HepG2 (cell line): ENCODE data around the gene PADI2. TPM values are rescaled to one million over a fixed set of nuclear protein-coding genes. Genes with fewer than 3 reads are reported as not detected.
A peak's percentile ranks its signal among the peaks of the same experiment; 100 is the strongest.

Experiments
- ATAC-seq: fragments of 200-7000 bp; cut with Tn5 transposase; 3 replicates; pipeline ENCODE4 v1.9.1; 2020; ENCODE audit warnings: mild to moderate bottlenecking, moderate library complexity
- BruUV-seq: library from RNA; stranded (reverse); fragments of 400-500 nt; replicated peaks from 2 replicates; lab custom pipeline; 2021; lab: Mats Ljungman, UMichigan
- CTCF ChIA-PET: fragments of 300-600 bp; formaldehyde crosslinking; extraction: SDS; loops from one replicate; lab custom pipeline; 2021; ENCODE audit warnings: low total read pairs, inconsistent platforms, low intra/inter-chr PET ratio; lab: Yijun Ruan, JAX
- POLR2A ChIA-PET: fragments of 350-600 bp; sonication (Branson Sonifier 250); formaldehyde crosslinking; loops from one replicate; lab custom pipeline; 2020; ENCODE audit warnings: antibody characterized with exemption, inconsistent platforms; lab: Yijun Ruan, JAX
- DNase-seq: peaks from one replicate; pipeline ENCODE4 v3.0.0-alpha.2; 2015; ENCODE audit warnings: low spot score
- FAIRE-seq: peaks from 3 replicates; lab custom pipeline; 2011; peaks lifted over from hg19 to GRCh38; lab: Jason Lieb, UNC
- H2AFZ ChIP-seq: one replicate; pipeline ENCODE4 v1.6.1; 2011; ENCODE audit warnings: low read length, inconsistent platforms
- H3K27ac ChIP-seq: fragments of 300-600 bp; 3 replicates; pipeline ENCODE4 v1.8.0; 2011; ENCODE audit warnings: mixed run types, mild to moderate bottlenecking, mixed read lengths, low read length, inconsistent platforms; ENCODE audit not compliant: insufficient read depth; ENCODE audit errors: extremely low read length
- H3K27me3 ChIP-seq, 2 experiments: fragments of 200-600 bp in 1 of 2; 2 replicates in 1 of 2; 3 replicates in 1 of 2; pipeline versions ENCODE4 v1.6.0 to v1.8.0; 2011; ENCODE audit warnings: low read length in 2 of 2, mild to moderate bottlenecking in 2 of 2, moderate library complexity in 2 of 2, inconsistent platforms in 1 of 2; ENCODE audit not compliant: insufficient read depth in 2 of 2, control insufficient read depth in 1 of 2
- H3K36me3 ChIP-seq, 2 experiments: fragments of 200-600 bp in 1 of 2; replicated peaks in 1 of 2; 2 replicates in 1 of 2; 3 replicates in 1 of 2; pipeline versions ENCODE4 v1.5.1 to v1.8.0; 2011; ENCODE audit warnings: low read length in 2 of 2, inconsistent platforms in 1 of 2; ENCODE audit not compliant: insufficient read depth in 2 of 2, control insufficient read depth in 1 of 2
- H3K4me1 ChIP-seq: 2 replicates; pipeline ENCODE4 v1.5.1; 2012; ENCODE audit warnings: low read length, inconsistent platforms; ENCODE audit not compliant: insufficient read depth
- H3K4me2 ChIP-seq: 2 replicates; pipeline ENCODE4 v1.6.0; 2011; ENCODE audit warnings: low read depth, low read length, inconsistent platforms
- H3K4me3 ChIP-seq, 3 experiments: fragments of 200-600 bp in 1 of 3; sonication (generic), shearing (Covaris generic) in 1 of 3; replicated peaks in 1 of 3; 2 replicates each; pipeline ENCODE4 v1.5.1; 2011 to 2016; ENCODE audit warnings: low read length in 3 of 3, inconsistent platforms in 2 of 3, low read depth in 2 of 3, mild to moderate bottlenecking in 2 of 3, control low read depth in 1 of 3, mixed read lengths in 1 of 3; ENCODE audit not compliant: insufficient read depth in 1 of 3
- H3K79me2 ChIP-seq: one replicate; pipeline ENCODE4 v1.6.1; 2011; ENCODE audit warnings: low read length, inconsistent platforms; ENCODE audit not compliant: insufficient read depth
- H3K9ac ChIP-seq: 2 replicates; pipeline ENCODE4 v1.6.0; 2011; ENCODE audit warnings: mild to moderate bottlenecking, low read depth, low read length, inconsistent platforms; ENCODE audit not compliant: insufficient read depth
- H3K9me3 ChIP-seq: 2 replicates; pipeline ENCODE4 v1.5.1; 2012; ENCODE audit warnings: mild to moderate bottlenecking, low read length
- H4K20me1 ChIP-seq: 2 replicates; pipeline ENCODE4 v1.6.0; 2011; ENCODE audit warnings: inconsistent platforms, mild to moderate bottlenecking, low read length, moderate library complexity; ENCODE audit not compliant: insufficient read depth
- HDAC6 ChIP-seq: fragments of 200-600 bp; sonication (generic); IDR thresholded peaks from 2 replicates; pipeline ENCODE4 v1.7.0; 2017; ENCODE audit warnings: mild to moderate bottlenecking, antibody characterized with exemption, low read length, low read depth
- HOXA3 ChIP-seq: sonication (generic); formaldehyde crosslinking; IDR thresholded peaks from 2 replicates; pipeline ENCODE4 v1.5.0; 2020; ENCODE audit warnings: missing genetic modification reagents
- KDM5A ChIP-seq: fragments of 200-600 bp; sonication (generic); IDR thresholded peaks from 2 replicates; pipeline ENCODE4 v1.7.0; 2018; ENCODE audit warnings: antibody characterized with exemption, mild to moderate bottlenecking, low read length, borderline replicate concordance
- NRL ChIP-seq: sonication (generic); formaldehyde crosslinking; IDR thresholded peaks from 2 replicates; pipeline ENCODE4 v1.5.0; 2020; ENCODE audit warnings: missing genetic modification reagents, mild to moderate bottlenecking, moderate library complexity, borderline replicate concordance
- PHF8 ChIP-seq: sonication (generic); formaldehyde crosslinking; IDR thresholded peaks from 2 replicates; pipeline ENCODE4 v1.5.0; 2020; ENCODE audit warnings: missing genetic modification reagents
- SMAD9 ChIP-seq: sonication (generic); formaldehyde crosslinking; IDR thresholded peaks from 2 replicates; pipeline ENCODE4 v1.5.1; 2020; ENCODE audit warnings: mild to moderate bottlenecking, missing genetic modification reagents
- SP140L ChIP-seq: sonication (generic); formaldehyde crosslinking; IDR thresholded peaks from 2 replicates; pipeline ENCODE4 v1.4.0; 2020; ENCODE audit warnings: missing genetic modification reagents, borderline replicate concordance
- YY1 ChIP-seq: IDR thresholded peaks from 2 replicates; pipeline ENCODE4 v1.6.1; 2011; ENCODE audit warnings: low read length, low read depth, moderate library complexity, mild to moderate bottlenecking; ENCODE audit not compliant: insufficient read depth, insufficient replicate concordance
- ZMYM4 ChIP-seq: sonication (generic); formaldehyde crosslinking; IDR thresholded peaks from 2 replicates; pipeline ENCODE4 v1.8.1; 2023; ENCODE audit warnings: mild to moderate bottlenecking, missing genetic modification reagents
- ZNF776 ChIP-seq: sonication (generic); formaldehyde crosslinking; IDR thresholded peaks from 2 replicates; pipeline ENCODE4 v1.4.0; 2020; ENCODE audit warnings: mild to moderate bottlenecking, missing genetic modification reagents
- WGBS: methylation state at CpG from one replicate; pipeline ENCODE4 v1.1.6; 2017; ENCODE audit warnings: low lambda C conversion rate; 5-methylcytosine and 5-hydroxymethylcytosine counted together
- in situ Hi-C: cut with HindIII; loops from 2 replicates; pipeline ENCODE4 v1.10.0; 2017; ENCODE audit warnings: low pct_unique_long_range_greater_than_20kb; ENCODE audit not compliant: extremely low pct_ligation_motif_present
- intact Hi-C: fragments of 100-400 bp; cut with micrococcal nuclease; formaldehyde crosslinking; loops from one replicate; pipeline ENCODE4 v1.10.0; 2022; ENCODE audit not compliant: unreplicated experiment
- polyA plus RNA-seq, 8 experiments: library from polyadenylated mRNA; depleted of rRNA in 3 of 8; stranded (reverse) in 7 of 8; unstranded in 1 of 8; fragments of >200 nt; fragmentation: Illumina TruSeq in 4 of 8; extraction: Trizol in 4 of 8; gene quantifications; 2 replicates each; pipeline versions ENCODE4 v1.2.1 to v1.2.3, GENCODE V29; 2011 to 2016; ENCODE audit warnings: low read depth in 4 of 8, missing spikeins in 1 of 8, mixed read lengths in 1 of 8; ENCODE audit not compliant: insufficient read depth in 1 of 8
- total RNA-seq, 5 experiments: library from RNA; depleted of rRNA; stranded (reverse); fragments of >200 nt; fragmentation: Illumina TruSeq; extraction: Trizol; gene quantifications; 2 replicates each; pipeline ENCODE4 v1.2.3, GENCODE V29; 2016; ENCODE audit warnings: low read depth in 1 of 5
- TF ChIP-seq, protein P1 (sequence below): IDR thresholded peaks from 2 replicates; pipeline ENCODE4 v1.6.1; 2016; ENCODE audit warnings: low read depth, control low read depth
- TF ChIP-seq, protein P2 (sequence below): IDR thresholded peaks from 2 replicates; pipeline ENCODE4 v1.6.1; 2012; ENCODE audit warnings: low read length, improper control_type of control experiment
- TF ChIP-seq, protein P3 (sequence below), 2 experiments: IDR thresholded peaks; 2 replicates each; pipeline ENCODE4 v1.6.1; 2011 to 2012; ENCODE audit warnings: low read length in 2 of 2, borderline replicate concordance in 1 of 2, low read depth in 1 of 2, mild to moderate bottlenecking in 1 of 2, moderate library complexity in 1 of 2

PADI2 gene
- total and polyA plus RNA-seq, 2 of the 13 experiments (the other 11 are each of a cell fraction or from before 2014, with no cell fraction given): not detected

DNA sequence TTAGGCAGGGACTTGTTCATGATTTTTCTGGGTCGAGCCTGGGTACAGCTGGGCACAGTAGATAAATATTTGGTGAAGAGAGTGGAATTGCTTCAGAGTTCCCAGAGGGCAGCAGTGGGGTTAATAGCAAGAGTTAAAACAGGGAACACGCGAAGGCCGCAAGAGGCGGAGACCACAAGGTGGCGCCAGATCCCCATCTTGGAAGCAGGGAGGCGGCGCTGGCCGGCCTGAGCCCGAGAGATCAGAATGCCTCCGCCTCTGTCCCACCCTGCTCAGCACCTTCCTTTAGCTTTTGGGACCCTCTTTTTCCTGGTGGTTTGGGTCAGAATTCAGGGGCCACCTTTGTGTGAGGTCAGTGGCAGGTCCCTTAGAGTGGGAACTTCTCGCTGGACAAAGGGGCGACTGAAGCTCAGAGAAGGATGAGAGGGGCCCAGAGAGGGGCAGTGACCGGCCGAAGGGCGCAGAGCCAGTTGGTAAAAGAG is 6.5 kb upstream of the PADI2 start:
- no peak overlapping the region for H2AFZ ChIP-seq
- POLR2A ChIA-PET: no interaction called here
- TF ChIP-seq, protein P1, sequence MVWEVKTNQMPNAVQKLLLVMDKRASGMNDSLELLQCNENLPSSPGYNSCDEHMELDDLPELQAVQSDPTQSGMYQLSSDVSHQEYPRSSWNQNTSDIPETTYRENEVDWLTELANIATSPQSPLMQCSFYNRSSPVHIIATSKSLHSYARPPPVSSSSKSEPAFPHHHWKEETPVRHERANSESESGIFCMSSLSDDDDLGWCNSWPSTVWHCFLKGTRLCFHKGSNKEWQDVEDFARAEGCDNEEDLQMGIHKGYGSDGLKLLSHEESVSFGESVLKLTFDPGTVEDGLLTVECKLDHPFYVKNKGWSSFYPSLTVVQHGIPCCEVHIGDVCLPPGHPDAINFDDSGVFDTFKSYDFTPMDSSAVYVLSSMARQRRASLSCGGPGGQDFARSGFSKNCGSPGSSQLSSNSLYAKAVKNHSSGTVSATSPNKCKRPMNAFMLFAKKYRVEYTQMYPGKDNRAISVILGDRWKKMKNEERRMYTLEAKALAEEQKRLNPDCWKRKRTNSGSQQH (CRISPR knock-in tag): no peak
- TF ChIP-seq ZNF776 (CRISPR knock-in tag) (no peak), KDM5A (no peak), ZMYM4 (CRISPR knock-in tag) (0 out of 2 replicates have a peak, but pooled peaks have one; percentile 13), SMAD9 (CRISPR knock-in tag) (no peak), PHF8 (CRISPR knock-in tag) (no peak), HOXA3 (CRISPR knock-in tag) (0 out of 2 replicates have a peak, but pooled peaks have one; percentile 19), YY1 (no peak), SP140L (CRISPR knock-in tag) (no peak), NRL (CRISPR knock-in tag) (0 out of 2 replicates have a peak, but pooled peaks have one; percentile 51), HDAC6 (no peak)
- TF ChIP-seq, protein P2, sequence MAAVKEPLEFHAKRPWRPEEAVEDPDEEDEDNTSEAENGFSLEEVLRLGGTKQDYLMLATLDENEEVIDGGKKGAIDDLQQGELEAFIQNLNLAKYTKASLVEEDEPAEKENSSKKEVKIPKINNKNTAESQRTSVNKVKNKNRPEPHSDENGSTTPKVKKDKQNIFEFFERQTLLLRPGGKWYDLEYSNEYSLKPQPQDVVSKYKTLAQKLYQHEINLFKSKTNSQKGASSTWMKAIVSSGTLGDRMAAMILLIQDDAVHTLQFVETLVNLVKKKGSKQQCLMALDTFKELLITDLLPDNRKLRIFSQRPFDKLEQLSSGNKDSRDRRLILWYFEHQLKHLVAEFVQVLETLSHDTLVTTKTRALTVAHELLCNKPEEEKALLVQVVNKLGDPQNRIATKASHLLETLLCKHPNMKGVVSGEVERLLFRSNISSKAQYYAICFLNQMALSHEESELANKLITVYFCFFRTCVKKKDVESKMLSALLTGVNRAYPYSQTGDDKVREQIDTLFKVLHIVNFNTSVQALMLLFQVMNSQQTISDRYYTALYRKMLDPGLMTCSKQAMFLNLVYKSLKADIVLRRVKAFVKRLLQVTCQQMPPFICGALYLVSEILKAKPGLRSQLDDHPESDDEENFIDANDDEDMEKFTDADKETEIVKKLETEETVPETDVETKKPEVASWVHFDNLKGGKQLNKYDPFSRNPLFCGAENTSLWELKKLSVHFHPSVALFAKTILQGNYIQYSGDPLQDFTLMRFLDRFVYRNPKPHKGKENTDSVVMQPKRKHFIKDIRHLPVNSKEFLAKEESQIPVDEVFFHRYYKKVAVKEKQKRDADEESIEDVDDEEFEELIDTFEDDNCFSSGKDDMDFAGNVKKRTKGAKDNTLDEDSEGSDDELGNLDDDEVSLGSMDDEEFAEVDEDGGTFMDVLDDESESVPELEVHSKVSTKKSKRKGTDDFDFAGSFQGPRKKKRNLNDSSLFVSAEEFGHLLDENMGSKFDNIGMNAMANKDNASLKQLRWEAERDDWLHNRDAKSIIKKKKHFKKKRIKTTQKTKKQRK: no peak
- TF ChIP-seq, protein P3, sequence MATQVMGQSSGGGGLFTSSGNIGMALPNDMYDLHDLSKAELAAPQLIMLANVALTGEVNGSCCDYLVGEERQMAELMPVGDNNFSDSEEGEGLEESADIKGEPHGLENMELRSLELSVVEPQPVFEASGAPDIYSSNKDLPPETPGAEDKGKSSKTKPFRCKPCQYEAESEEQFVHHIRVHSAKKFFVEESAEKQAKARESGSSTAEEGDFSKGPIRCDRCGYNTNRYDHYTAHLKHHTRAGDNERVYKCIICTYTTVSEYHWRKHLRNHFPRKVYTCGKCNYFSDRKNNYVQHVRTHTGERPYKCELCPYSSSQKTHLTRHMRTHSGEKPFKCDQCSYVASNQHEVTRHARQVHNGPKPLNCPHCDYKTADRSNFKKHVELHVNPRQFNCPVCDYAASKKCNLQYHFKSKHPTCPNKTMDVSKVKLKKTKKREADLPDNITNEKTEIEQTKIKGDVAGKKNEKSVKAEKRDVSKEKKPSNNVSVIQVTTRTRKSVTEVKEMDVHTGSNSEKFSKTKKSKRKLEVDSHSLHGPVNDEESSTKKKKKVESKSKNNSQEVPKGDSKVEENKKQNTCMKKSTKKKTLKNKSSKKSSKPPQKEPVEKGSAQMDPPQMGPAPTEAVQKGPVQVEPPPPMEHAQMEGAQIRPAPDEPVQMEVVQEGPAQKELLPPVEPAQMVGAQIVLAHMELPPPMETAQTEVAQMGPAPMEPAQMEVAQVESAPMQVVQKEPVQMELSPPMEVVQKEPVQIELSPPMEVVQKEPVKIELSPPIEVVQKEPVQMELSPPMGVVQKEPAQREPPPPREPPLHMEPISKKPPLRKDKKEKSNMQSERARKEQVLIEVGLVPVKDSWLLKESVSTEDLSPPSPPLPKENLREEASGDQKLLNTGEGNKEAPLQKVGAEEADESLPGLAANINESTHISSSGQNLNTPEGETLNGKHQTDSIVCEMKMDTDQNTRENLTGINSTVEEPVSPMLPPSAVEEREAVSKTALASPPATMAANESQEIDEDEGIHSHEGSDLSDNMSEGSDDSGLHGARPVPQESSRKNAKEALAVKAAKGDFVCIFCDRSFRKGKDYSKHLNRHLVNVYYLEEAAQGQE (IDR thresholded peaks at IDR 0.05; ENCODE audit: borderline replicate concordance in 1 of 2, low read depth in 1 of 2, low read length in 2 of 2): no peak

More for the DNA sequence above, 6.5 kb upstream of the PADI2 start:
- intact Hi-C loops: loop anchor here (1.0 to 2.0 kb wide), 2 partner anchors 112 to 211 kb away; no protein-coding TSS in a partner anchor
- peak; percentile 66 for DNase-seq
- CTCF ChIA-PET: interaction anchor here (1.1 to 2.4 kb wide), 7 partner anchors 107 to 281 kb away, joined by 3 to 38 read pairs (median 4); no protein-coding TSS in a partner anchor
- peaks cover 26% of the 10 kb centered on the region for H3K4me1 ChIP-seq
- no peak overlapping the region for H3K4me3 ChIP-seq
- 8% methylated on average over 13 of the region's 16 CpGs for WGBS
- no peak overlapping the region for H3K4me2 ChIP-seq
- H3K9me3 ChIP-seq: no peaks in the 10 kb centered on the region
- H3K79me2 ChIP-seq: no peaks in the 10 kb centered on the region
- BruUV-seq: no TSS peak
- no peaks in the 10 kb centered on the region for H4K20me1 ChIP-seq
- no peaks in the 10 kb centered on the region for H3K36me3 ChIP-seq
- H3K27me3 ChIP-seq: peaks cover 0 to 4% of the 10 kb centered on the region in 2 experiments; a peak in 1 of 5 replicates
- peak; percentile 91 for ATAC-seq
- peak; percentile 53 for FAIRE-seq
- in situ Hi-C loops: loop anchor here (5.0 kb wide), 1 partner anchor 112 kb away; no protein-coding TSS in a partner anchor
- no peak overlapping the region for H3K27ac ChIP-seq
- H3K9ac ChIP-seq: no peak overlapping the region
